HG03045 (cell line): ENCODE results near the gene GAS7.

Experiments
- ATAC-seq: cut with Tn5 transposase; IDR thresholded peaks from one replicate; pipeline ENCODE4 v1.9.1; 2021; ENCODE audit warnings: mild to moderate bottlenecking, moderate library complexity; ENCODE audit not compliant: unreplicated experiment

GAS7 gene

GRCh38 chr17:9899280-9900043, 298.9 kb downstream of the GAS7 start:
- no peak for ATAC-seq

GRCh38 chr17:9898812-9899211, 299.6 kb downstream of the GAS7 start:
- ATAC-seq = no peak

GRCh38 chr17:9897372-9897968, 300.9 kb downstream of the GAS7 start:
- no peak for ATAC-seq

- no peak for ATAC-seq
Measured at GRCh38 chr17:9895923-9896322, 302.5 kb downstream of the GAS7 start.

GRCh38 chr17:9894231-9894630, 304.2 kb downstream of the GAS7 start:
- ATAC-seq = no peak

- no peak for ATAC-seq
Measured at GRCh38 chr17:9893411-9894012, 304.9 kb downstream of the GAS7 start.

- ATAC-seq = no peak
Measured at GRCh38 chr17:9890124-9890523, 308.3 kb downstream of the GAS7 start.

GRCh38 chr17:9887508-9887907, 310.9 kb downstream of the GAS7 start:
- no peak for ATAC-seq

- no peak for ATAC-seq
Measured at GRCh38 chr17:9886141-9886930, 312.1 kb downstream of the GAS7 start.

GRCh38 chr17:9883451-9883850, 315.0 kb downstream of the GAS7 start:
- ATAC-seq = no peak

GRCh38 chr17:9880582-9880999, 317.8 kb downstream of the GAS7 start:
- no peak for ATAC-seq

- no peak for ATAC-seq
Measured at GRCh38 chr17:9878786-9879525, 319.4 kb downstream of the GAS7 start.

GRCh38 chr17:9878356-9878755, 320.1 kb downstream of the GAS7 start:
- no peak for ATAC-seq

- ATAC-seq = no peak
Measured at GRCh38 chr17:9875441-9875840, 323.0 kb downstream of the GAS7 start.

GRCh38 chr17:9874722-9875121, 323.7 kb downstream of the GAS7 start:
- no peak for ATAC-seq

- ATAC-seq = no peak
Measured at GRCh38 chr17:9872852-9873251, 325.6 kb downstream of the GAS7 start.

- no peak for ATAC-seq
Measured at GRCh38 chr17:9868552-9868951, 329.9 kb downstream of the GAS7 start.

GRCh38 chr17:9865586-9865985, 332.8 kb downstream of the GAS7 start:
- ATAC-seq = no peak

GRCh38 chr17:9862949-9863348, 335.5 kb downstream of the GAS7 start:
- ATAC-seq = no peak

GRCh38 chr17:9862220-9862619, 336.2 kb downstream of the GAS7 start:
- no peak for ATAC-seq

- no peak for ATAC-seq
Measured at GRCh38 chr17:9860851-9861250, 337.6 kb downstream of the GAS7 start.
